ENCODE measurements around the gene BBS9.
"Not testable (repeated sequence)": the region's sequence is repeated elsewhere in the genome, so short reads cannot be mapped to it uniquely, and the experiment has no call there.

BBS9 gene

DNA sequence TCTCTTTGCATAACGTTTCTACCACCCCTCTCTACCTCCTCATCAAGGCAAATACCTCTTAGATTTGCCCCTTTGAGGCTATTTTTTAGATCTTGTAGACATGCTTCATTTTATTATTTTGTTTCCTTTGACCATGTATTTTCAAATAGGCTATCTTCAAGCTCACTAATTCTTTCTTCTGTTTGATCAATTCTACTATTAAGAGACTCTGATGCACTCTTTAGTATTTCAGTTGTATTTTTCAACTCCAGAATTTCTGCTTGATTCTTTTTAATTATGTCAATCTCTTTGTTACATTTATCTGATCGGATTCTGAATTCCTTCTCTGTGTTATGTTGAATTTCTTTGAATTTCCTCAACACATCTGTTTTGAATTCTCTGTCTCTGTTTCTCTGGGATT is 82.8 kb downstream of the BBS9 start:
- H3K4me3 ChIP-seq (ENCODE audit: low read depth, low read length) = no peak overlapping the region
- TF ChIP-seq, protein P1, sequence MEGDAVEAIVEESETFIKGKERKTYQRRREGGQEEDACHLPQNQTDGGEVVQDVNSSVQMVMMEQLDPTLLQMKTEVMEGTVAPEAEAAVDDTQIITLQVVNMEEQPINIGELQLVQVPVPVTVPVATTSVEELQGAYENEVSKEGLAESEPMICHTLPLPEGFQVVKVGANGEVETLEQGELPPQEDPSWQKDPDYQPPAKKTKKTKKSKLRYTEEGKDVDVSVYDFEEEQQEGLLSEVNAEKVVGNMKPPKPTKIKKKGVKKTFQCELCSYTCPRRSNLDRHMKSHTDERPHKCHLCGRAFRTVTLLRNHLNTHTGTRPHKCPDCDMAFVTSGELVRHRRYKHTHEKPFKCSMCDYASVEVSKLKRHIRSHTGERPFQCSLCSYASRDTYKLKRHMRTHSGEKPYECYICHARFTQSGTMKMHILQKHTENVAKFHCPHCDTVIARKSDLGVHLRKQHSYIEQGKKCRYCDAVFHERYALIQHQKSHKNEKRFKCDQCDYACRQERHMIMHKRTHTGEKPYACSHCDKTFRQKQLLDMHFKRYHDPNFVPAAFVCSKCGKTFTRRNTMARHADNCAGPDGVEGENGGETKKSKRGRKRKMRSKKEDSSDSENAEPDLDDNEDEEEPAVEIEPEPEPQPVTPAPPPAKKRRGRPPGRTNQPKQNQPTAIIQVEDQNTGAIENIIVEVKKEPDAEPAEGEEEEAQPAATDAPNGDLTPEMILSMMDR (IDR thresholded peaks at IDR 0.05; ENCODE audit: control insufficient read depth, extremely low read depth, insufficient read depth) = no peak

DNA sequence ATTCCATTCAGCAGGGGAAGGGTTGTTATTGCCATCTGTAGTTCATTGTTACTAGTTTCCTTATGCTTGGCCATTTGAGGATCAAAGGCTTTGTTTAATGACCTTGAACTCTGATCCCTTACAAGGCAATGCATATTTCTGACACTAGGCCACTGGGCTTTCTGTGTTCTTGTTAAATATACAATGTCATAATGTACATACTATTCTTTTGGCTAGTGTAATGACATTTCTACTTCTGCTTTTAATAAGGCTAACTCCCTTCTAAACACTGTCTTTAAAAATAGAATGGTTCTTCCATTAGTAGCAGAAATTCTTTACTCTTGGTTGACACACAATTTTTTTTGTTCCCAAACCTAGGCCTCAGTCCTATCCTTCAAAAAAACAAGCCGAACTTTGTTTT is 86.6 kb downstream of the BBS9 start:
- no peak overlapping the region for H3K4me3 ChIP-seq (ENCODE audit: low read depth, low read length)
- no peak for DNase-seq (ENCODE audit: low read depth)
- TF ChIP-seq, protein P1 (IDR thresholded peaks at IDR 0.05; ENCODE audit: control insufficient read depth, extremely low read depth, insufficient read depth) = no peak

More for the DNA sequence above, 82.8 kb downstream of the BBS9 start:
- no peak for DNase-seq (ENCODE audit: low read depth)

DNA sequence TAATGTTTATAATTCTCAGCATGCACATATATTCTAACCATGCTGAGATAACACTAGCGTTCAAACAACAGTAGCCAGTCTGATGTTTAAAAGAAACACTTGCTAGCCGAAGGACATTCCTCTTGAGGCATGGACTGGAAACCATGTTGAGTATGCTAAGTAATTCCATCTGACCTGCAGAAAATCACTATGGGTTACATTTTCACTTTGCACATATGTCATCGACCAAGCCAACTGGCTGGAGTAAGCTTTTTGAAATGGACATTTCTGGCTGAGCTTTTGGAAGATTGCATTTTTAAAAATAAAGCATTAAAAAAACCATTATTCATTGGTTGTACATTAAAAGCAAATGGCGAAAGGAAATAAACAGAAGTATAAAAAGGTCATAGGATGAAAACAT is 88.2 kb downstream of the BBS9 start:
- TF ChIP-seq, protein P1 (IDR thresholded peaks at IDR 0.05; ENCODE audit: control insufficient read depth, extremely low read depth, insufficient read depth) = no peak
- no peak overlapping the region for H3K4me3 ChIP-seq (ENCODE audit: low read depth, low read length)
- no peak for DNase-seq (ENCODE audit: low read depth)

DNA sequence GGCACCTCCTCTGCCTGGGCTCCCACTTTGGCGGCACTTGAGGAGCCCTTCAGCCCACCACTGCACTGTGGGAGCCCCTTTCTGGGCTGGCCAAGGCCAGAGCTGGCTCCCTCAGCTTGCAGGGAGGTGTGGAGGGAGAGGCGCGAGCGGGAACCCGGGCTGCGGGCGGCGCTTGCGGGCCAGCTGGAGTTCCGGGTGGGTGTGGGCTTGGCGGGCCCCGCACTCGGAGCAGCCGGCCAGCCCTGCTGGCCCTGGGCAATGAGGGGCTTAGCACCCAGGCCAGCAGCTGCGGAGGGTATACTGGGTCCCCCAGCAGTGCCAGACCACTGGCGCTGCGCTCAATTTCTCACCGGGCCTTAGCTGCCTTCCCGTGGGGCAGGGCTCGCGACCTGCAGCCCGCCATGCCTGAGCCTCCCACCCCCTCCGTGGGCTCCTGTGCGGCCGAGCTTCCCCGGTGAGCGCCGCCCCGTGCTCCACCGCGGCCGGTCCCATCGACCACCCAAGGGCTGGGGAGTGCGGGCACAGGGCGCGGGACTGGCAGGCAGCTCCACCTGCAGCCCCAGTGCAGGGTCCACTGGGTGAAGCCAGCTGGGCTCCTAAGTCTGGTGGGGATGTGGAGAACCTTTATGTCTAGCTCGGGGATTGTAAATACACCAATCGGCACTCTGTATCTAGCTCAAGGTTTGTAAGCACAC is 89.6 kb downstream of the BBS9 start:
- DNase-seq (ENCODE audit: low read depth); H3K4me3 ChIP-seq (ENCODE audit: low read depth, low read length): not testable (repeated sequence)

DNA sequence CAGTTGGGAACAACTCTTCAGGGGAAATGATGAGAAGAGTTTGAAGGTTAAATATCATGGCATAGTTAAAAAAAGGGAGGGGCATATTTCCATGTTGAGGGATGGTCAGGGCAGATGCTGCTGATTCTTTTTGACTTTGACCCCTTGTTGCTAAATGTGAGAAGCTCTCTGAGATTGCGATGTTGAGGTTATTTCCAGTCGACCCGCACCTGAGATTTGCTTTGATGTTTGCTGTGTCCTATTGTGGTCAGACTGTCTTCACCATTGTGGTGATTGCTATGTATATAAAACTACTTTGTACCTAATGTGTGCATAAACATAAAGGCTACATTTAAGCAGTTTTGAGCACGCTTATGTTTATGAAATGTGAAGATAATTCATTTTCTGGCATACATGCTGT is 90.9 kb downstream of the BBS9 start:
- no peak for DNase-seq (ENCODE audit: low read depth)
- H3K4me3 ChIP-seq (ENCODE audit: low read depth, low read length) = no peak overlapping the region
- TF ChIP-seq, protein P1 (IDR thresholded peaks at IDR 0.05; ENCODE audit: control insufficient read depth, extremely low read depth, insufficient read depth) = no peak

DNA sequence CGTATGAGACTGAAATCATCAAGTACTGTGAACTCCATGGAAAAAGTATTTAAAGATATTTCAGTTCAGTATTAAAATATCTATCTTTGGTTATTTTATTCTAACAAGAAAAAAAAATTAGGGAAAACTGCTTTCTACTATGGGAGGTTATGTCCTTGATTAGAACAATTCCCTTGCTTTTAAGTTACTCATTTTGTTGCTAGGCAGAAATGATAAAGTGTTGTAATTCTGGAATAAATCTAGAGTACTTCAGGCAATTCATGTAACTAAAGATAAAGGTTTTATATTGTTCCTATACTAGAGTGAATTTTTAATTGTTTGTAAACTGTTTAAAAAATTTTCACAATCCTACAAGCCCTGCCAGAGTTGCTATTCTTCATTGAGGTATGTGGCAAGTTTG is 92.0 kb downstream of the BBS9 start:
- H3K4me3 ChIP-seq (ENCODE audit: low read depth, low read length) = no peak overlapping the region
- TF ChIP-seq, protein P1 (IDR thresholded peaks at IDR 0.05; ENCODE audit: control insufficient read depth, extremely low read depth, insufficient read depth) = no peak
- DNase-seq (ENCODE audit: low read depth) = no peak

DNA sequence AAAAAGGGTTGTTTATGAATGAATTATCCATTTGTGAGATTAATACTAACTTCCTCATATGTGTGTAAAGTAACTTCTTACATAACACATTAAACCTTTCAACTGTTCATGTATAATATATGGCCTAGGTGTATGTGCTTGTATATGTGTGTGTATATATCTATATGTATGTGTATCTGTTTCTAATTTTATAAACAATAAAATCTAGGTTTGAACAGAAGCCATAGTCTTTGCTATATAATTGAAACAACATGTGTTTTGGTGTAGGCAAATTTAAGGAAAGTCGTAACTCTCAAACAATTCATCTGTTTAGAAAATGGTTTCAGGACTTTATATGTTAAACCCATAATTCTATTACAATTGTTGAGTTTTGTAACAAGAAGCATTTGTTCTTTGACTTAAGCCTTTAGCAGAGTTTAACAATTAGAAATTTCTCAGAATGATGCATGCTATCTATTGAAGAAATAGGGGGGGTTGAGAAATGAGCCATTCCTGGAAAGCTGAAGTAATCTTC is 103.3 kb downstream of the BBS9 start:
- no peak overlapping the region for H3K4me3 ChIP-seq (ENCODE audit: low read depth, low read length)
- TF ChIP-seq, protein P1 (IDR thresholded peaks at IDR 0.05; ENCODE audit: control insufficient read depth, extremely low read depth, insufficient read depth) = no peak
- no peak for DNase-seq (ENCODE audit: low read depth)

Data from LNCaP clone FGC (cell line).